Astrocyte of the spinal cord (primary cell): ENCODE results near the gene COPG2.

Experiments
- DNase-seq: peaks from one replicate; pipeline ENCODE4 v3.0.0; 2011; ENCODE audit warnings: low read depth, low spot score
- H3K4me3 ChIP-seq: 2 replicates; pipeline ENCODE4 v1.5.1; 2011; ENCODE audit warnings: low read depth, mild to moderate bottlenecking, low read length, moderate library complexity
- in situ Hi-C: cut with HindIII; loops from 2 replicates; pipeline ENCODE4 v1.10.0; 2017; ENCODE audit warnings: low sequenced_read_pairs
- TF ChIP-seq, protein P1 (sequence below): IDR thresholded peaks from 2 replicates; pipeline ENCODE4 v1.5.1; 2012; ENCODE audit warnings: low read depth, mild to moderate bottlenecking, low read length, inconsistent platforms

COPG2 gene

DNA sequence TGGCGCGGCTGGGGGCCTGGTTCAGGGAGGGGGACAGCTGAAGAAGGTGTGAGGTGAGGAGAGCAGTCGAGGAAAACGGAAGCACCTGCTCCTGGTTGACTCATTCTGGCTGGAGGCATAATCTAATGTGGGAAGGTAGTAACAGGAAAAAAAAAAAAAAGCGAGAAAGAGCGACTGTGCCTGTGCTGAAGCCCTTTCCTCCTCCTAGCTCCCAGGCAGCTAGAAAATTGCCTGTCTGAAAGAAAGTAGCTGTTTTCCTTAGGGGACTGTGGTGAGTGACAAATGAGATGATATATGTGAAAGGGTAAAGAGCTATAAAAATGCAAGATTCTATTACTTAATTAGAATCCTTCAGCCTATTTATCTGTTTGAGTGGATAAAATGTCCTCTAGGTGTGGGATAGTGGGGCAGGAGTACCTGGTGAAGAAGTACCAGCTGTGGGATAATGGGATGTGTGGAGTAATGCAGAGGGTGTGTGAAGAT lies 181.6 kb downstream of the COPG2 start:
- H3K4me3 ChIP-seq = no peak overlapping the region
- no peak for DNase-seq
- in situ Hi-C loops = no loop called here
- TF ChIP-seq, protein P1, sequence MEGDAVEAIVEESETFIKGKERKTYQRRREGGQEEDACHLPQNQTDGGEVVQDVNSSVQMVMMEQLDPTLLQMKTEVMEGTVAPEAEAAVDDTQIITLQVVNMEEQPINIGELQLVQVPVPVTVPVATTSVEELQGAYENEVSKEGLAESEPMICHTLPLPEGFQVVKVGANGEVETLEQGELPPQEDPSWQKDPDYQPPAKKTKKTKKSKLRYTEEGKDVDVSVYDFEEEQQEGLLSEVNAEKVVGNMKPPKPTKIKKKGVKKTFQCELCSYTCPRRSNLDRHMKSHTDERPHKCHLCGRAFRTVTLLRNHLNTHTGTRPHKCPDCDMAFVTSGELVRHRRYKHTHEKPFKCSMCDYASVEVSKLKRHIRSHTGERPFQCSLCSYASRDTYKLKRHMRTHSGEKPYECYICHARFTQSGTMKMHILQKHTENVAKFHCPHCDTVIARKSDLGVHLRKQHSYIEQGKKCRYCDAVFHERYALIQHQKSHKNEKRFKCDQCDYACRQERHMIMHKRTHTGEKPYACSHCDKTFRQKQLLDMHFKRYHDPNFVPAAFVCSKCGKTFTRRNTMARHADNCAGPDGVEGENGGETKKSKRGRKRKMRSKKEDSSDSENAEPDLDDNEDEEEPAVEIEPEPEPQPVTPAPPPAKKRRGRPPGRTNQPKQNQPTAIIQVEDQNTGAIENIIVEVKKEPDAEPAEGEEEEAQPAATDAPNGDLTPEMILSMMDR = no peak

DNA sequence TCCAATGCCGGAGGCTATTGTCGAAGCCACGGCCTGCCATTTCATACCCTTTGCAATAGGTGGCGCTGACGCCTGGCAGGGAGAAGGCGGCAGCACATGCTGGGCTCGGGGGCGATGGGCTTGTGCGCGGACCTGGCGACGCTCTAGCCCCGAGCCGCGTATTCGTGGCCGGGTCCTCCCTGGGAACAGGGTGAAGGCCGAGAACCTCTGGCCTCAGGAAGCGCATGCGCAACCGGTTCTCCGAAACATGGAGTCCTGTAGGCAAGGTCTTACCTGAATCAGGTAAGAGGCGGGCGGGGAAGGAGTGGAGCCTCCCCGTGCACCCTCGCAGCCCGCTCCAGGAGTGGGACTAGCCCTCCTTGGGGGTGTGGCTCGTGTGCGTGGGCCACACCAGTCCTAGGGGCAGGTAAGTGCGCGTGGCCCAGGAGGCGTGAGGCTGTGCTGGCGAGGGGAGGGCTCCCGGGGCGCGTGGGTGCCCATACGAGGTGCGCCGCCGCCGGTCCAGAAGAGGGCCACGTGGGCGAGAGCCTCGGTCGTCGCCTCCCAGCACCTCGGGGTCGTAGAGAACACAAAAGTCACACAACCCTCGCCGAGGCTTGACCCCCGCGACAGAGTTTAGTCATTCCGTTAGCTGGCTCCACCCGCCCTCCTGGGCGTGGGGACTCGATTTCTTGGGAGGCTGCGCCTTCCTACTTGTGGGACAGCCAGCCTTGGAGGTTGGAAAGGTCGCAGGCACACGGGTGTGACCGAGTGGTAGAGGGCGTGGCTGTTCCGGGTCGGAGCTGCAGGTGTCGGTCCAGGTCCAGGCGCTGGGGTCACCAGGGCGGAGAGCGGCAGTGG lies 182.2 kb downstream of the COPG2 start:
- H3K4me3 ChIP-seq = peak overlapping the region; percentile 19
- TF ChIP-seq, protein P1 = peak; percentile 65
- in situ Hi-C loops = no loop called here
- DNase-seq = no peak

GRCh38 chr7:130485734-130486113 lies 182.8 kb downstream of the COPG2 start:
- H3K4me3 ChIP-seq = peak overlapping the region; percentile 19
- TF ChIP-seq, protein P1 = no peak
- in situ Hi-C loops = no loop called here
- no peak for DNase-seq

- no peak for DNase-seq
- in situ Hi-C loops = no loop called here
- H3K4me3 ChIP-seq = no peak overlapping the region
- TF ChIP-seq, protein P1 = no peak
These were observed 185.5 kb downstream of the COPG2 start for GRCh38 chr7:130483031-130483430.

- in situ Hi-C loops = no loop called here
- TF ChIP-seq, protein P1 = no peak
- no peak for DNase-seq
- no peak overlapping the region for H3K4me3 ChIP-seq
These were observed 186.7 kb downstream of the COPG2 start for GRCh38 chr7:130481898-130482297.

- DNase-seq = no peak
- in situ Hi-C loops = no loop called here
- H3K4me3 ChIP-seq = no peak overlapping the region
- TF ChIP-seq, protein P1 = no peak
These were observed 188.7 kb downstream of the COPG2 start for GRCh38 chr7:130479716-130480400.
